Measurements from ENCODE around the gene PCDHGC4.

The PCDHGC4 gene

DNA sequence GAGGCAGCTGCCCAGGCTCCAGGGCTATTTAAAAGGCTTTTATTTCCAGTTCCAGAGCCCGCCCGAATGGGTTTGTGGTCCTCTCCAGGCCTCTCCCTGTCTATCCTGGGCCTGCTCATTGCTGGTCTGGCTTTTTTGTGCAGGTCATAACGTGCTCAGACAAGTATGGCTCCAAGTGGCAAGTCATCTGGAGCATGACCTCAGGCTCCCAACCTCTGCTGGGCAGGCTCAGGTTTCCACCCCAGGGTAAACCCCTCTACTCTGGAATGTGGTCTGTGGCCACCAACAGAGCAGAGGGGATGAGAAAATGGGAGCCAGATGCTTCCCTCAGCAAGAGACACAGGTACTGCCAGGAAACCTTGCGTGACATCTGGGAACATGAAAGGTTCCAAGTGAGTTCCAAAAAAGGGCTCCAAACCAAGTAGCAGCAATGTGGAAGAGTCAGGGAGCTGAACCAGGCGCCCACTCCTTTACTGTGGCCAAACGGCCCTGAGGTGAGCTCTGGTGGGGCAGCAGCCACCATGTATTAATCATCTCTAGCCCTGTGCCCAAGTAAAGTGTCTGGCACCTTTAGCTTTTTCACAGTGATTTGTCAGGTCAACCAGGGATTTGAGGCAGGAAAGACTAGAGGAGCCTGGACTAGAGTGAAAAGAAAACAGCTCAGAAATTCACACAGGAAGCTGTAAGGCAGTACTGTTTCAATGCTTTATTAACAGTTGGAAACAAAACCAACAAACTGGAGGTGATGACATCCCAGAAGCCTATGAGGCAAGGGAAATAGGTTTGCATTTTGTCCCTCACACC is 29.7 kb downstream of the PCDHGC4 start:
- peak overlapping the region; percentile 35 for H3K4me3 ChIP-seq (ENCODE audit: low read depth, low read length)
- DNase-seq (ENCODE audit: low read depth) = peak; percentile 67
- TF ChIP-seq, protein P1, sequence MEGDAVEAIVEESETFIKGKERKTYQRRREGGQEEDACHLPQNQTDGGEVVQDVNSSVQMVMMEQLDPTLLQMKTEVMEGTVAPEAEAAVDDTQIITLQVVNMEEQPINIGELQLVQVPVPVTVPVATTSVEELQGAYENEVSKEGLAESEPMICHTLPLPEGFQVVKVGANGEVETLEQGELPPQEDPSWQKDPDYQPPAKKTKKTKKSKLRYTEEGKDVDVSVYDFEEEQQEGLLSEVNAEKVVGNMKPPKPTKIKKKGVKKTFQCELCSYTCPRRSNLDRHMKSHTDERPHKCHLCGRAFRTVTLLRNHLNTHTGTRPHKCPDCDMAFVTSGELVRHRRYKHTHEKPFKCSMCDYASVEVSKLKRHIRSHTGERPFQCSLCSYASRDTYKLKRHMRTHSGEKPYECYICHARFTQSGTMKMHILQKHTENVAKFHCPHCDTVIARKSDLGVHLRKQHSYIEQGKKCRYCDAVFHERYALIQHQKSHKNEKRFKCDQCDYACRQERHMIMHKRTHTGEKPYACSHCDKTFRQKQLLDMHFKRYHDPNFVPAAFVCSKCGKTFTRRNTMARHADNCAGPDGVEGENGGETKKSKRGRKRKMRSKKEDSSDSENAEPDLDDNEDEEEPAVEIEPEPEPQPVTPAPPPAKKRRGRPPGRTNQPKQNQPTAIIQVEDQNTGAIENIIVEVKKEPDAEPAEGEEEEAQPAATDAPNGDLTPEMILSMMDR (IDR thresholded peaks at IDR 0.05; ENCODE audit: low read depth, low read length, missing control alignments) = no peak
- in situ Hi-C loops (cut with HindIII; ENCODE audit: low sequenced_read_pairs) = loop anchor here (5.0 kb wide), 1 partner anchor 32 kb away; no protein-coding TSS in a partner anchor

- no peak overlapping the region for H3K4me3 ChIP-seq (ENCODE audit: low read depth, low read length)
- no peak for DNase-seq (ENCODE audit: low read depth)
Observed at GRCh38 chr5:141515141-141515540, 30.3 kb downstream of the PCDHGC4 start.

GRCh38 chr5:141515946-141516671 is 31.3 kb downstream of the PCDHGC4 start:
- in situ Hi-C loops (cut with HindIII; ENCODE audit: low sequenced_read_pairs) = loop anchor here (5.0 kb wide), 1 partner anchor 34 kb away; no protein-coding TSS in a partner anchor
- no peak for DNase-seq (ENCODE audit: low read depth)
- TF ChIP-seq, protein P1 (IDR thresholded peaks at IDR 0.05; ENCODE audit: low read depth, low read length, missing control alignments) = no peak
- no peak overlapping the region for H3K4me3 ChIP-seq (ENCODE audit: low read depth, low read length)

More at GRCh38 chr5:141515141-141515540, 30.3 kb downstream of the PCDHGC4 start:
- in situ Hi-C loops (cut with HindIII; ENCODE audit: low sequenced_read_pairs) = loop anchor here (5.0 kb wide), 1 partner anchor 33 kb away; no protein-coding TSS in a partner anchor
- TF ChIP-seq, protein P1 (IDR thresholded peaks at IDR 0.05; ENCODE audit: low read depth, low read length, missing control alignments) = no peak

GRCh38 chr5:141516672-141517025 is 31.8 kb downstream of the PCDHGC4 start:
- no peak overlapping the region for H3K4me3 ChIP-seq (ENCODE audit: low read depth, low read length)
- TF ChIP-seq, protein P1 (IDR thresholded peaks at IDR 0.05; ENCODE audit: low read depth, low read length, missing control alignments) = no peak
- DNase-seq (ENCODE audit: low read depth) = no peak
- in situ Hi-C loops (cut with HindIII; ENCODE audit: low sequenced_read_pairs) = loop anchor here (5.0 kb wide), 1 partner anchor 34 kb away; no protein-coding TSS in a partner anchor

DNA sequence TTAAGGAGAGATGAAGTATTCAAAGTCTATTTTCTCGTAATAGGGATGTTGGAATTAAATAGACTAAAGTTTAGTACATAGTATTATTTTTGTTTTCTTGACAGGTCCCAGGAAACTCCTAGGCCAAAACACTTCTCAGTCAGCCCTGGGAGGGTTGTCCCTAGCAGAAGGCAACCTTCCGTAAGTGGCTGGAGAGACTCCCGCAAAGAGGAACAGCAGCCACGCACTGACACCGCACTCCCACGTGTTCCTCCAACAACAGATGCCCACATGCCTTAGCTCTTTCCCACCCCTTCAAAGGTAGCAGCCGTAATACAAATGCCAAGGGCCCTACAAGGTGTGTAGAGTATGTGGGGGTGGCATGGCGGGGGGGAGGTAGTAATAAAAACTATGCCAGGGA is 32.5 kb downstream of the PCDHGC4 start:
- H3K4me3 ChIP-seq (ENCODE audit: low read depth, low read length) = no peak overlapping the region
- DNase-seq (ENCODE audit: low read depth) = no peak
- in situ Hi-C loops (cut with HindIII; ENCODE audit: low sequenced_read_pairs) = loop anchor here (5.0 kb wide), 1 partner anchor 35 kb away; no protein-coding TSS in a partner anchor
- TF ChIP-seq, protein P1 (IDR thresholded peaks at IDR 0.05; ENCODE audit: low read depth, low read length, missing control alignments) = no peak

DNA sequence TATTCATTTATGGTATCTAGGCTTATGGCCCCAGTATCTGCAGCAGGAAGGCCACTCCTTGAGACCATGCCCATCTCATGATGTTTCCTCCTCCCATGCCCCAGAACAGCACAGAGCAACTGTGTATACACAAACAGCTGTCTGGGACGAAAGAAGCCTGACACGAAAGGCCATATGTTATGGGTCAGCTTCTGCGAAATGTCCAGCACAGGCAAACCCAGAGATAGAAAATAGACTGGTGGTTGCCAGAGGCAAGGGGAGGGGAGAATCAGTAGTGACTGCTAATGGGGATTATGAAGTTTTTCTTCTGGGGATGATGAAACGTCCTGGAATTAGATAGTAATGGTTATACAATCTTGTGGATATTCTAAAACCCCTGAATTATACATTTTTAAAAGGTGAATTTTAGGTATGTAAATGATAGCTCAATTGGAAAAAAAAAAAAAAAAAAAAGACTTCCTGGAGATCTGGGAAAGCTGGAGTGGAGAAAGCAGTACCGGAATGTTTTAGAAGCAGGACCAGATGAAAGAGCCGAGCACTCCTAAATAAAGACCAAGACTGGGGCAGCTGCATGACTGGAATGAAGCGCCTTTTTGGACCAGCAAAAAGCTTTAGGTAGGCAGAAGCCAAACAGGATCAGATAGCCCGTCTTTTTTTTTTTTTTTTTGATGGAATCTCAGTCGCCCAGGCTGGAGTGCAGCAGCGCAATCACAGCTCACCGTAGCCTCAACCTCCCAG is 33.2 kb downstream of the PCDHGC4 start:
- no peak overlapping the region for H3K4me3 ChIP-seq (ENCODE audit: low read depth, low read length)
- no peak for DNase-seq (ENCODE audit: low read depth)
- TF ChIP-seq, protein P1 (IDR thresholded peaks at IDR 0.05; ENCODE audit: low read depth, low read length, missing control alignments) = no peak
- in situ Hi-C loops (cut with HindIII; ENCODE audit: low sequenced_read_pairs) = loop anchor here (5.0 kb wide), 1 partner anchor 36 kb away; no protein-coding TSS in a partner anchor
